Left lung (tissue), 10 donors: Measurements from ENCODE around the gene CMIP. TPM values are rescaled to one million over a fixed set of nuclear protein-coding genes. Genes with fewer than 3 reads are reported as not detected.

ENCODE experiments used
- ATAC-seq: fragments of 200-7000 bp; cut with Tn5 transposase; one replicate; pipeline ENCODE4 v1.9.1; 2020; ENCODE audit warnings: moderate library complexity
- DNase-seq, 4 donors: peaks; one replicate each; pipeline ENCODE4 v3.0.0-alpha.2; 2013 to 2020
- H3K27ac ChIP-seq, 2 donors: fragments of 200-600 bp; sonication (generic) in 1 of 2; one replicate each; pipeline versions ENCODE4 v1.5.0 to v1.8.0; 2020 to 2021
- H3K27me3 ChIP-seq, 2 donors: fragments of 200-600 bp; sonication (generic) in 1 of 2; one replicate each; pipeline versions ENCODE4 v1.5.0 to v1.8.0; 2020 to 2021
- H3K36me3 ChIP-seq, 2 donors: fragments of 200-600 bp; sonication (generic) in 1 of 2; one replicate each; pipeline versions ENCODE4 v1.5.0 to v1.8.0; 2020 to 2021
- H3K4me1 ChIP-seq, 2 donors: fragments of 200-600 bp; one replicate each; pipeline ENCODE4 v1.8.0; 2021
- H3K4me3 ChIP-seq, 2 donors: fragments of 200-600 bp; sonication (generic) in 1 of 2; one replicate each; pipeline versions ENCODE4 v1.5.0 to v1.8.0; 2020 to 2021; ENCODE audit warnings: mild to moderate bottlenecking in 1 of 2
- H3K9me3 ChIP-seq, 2 donors: fragments of 200-600 bp; sonication (generic) in 1 of 2; one replicate each; pipeline versions ENCODE4 v1.5.0 to v1.8.0; 2020 to 2021
- intact Hi-C, 2 donors: fragments of 100-400 bp; cut with DNase I; formaldehyde crosslinking; loops; one replicate each; pipeline versions ENCODE4 v1.11.2 to v1.14.2; 2022
- polyA plus RNA-seq, 6 donors: library from polyadenylated mRNA; unstranded; fragments of 120-200 nt; gene quantifications; one replicate each; pipeline ENCODE4 v1.2.1, GENCODE V29; 2013; ENCODE audit not compliant: insufficient read length in 6 of 6
- total RNA-seq, 2 donors: library from RNA; stranded (reverse); fragmentation: NEBNext Ultra II Directional; extraction: Animal tissue kit (Norgen Biotek cat#: 25700); gene quantifications; one replicate each; pipeline ENCODE4 v1.2.1, GENCODE V29; 2021
- TF ChIP-seq, protein P1 (sequence below), 2 donors: fragments of 200-600 bp; sonication (generic) in 1 of 2; IDR thresholded peaks; one replicate each; pipeline versions ENCODE4 v1.5.0 to v1.8.0; 2021; ENCODE audit warnings: antibody characterized with exemption in 2 of 2
- donor health status: DM: no; HTN: yes; CAD: no.
- donor health status: DM: no; HTN: no; CAD: no.

Gene CMIP
- total and polyA plus RNA-seq, 8 donors = 35.3 to 55.8 (median 40.4) TPM

DNA sequence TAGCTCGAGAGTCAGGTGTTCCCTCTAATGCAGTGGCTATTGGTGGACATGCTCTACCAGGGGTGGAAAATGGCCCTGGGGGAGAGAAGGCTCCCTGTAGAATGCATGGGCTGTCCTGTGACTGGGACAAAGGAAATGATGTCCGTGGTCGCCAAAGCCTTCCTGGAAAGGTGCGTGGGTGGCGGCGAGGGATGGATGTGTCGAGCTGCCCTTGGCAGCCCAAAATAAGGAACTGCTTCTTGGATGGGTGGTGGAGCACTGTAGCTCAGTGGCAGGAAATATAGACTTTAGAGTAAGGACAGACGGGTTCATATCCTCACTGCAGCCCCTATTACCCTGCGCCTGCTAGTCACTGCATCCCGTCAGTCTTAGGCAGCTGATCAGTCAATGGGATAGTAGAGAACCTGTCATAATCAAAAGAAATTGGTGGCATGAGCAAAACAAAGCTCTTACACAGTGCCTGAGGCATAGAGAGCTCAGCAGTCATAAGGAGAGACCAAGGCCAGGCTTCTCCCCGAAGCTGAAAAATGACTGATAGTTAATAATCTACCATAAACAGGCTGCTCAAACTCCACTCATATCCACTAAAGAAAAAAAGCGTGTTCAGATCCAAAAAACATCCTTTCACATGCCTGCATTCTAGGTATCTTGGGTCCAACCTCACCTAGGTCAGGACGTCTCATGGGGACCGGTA, 211.0 kb downstream of the CMIP start:
- intact Hi-C loops = no loop called here
- ATAC-seq = no peak
- H3K36me3 ChIP-seq = peaks cover 0 to 75% of the 10 kb centered on the region in 2 donors

DNA sequence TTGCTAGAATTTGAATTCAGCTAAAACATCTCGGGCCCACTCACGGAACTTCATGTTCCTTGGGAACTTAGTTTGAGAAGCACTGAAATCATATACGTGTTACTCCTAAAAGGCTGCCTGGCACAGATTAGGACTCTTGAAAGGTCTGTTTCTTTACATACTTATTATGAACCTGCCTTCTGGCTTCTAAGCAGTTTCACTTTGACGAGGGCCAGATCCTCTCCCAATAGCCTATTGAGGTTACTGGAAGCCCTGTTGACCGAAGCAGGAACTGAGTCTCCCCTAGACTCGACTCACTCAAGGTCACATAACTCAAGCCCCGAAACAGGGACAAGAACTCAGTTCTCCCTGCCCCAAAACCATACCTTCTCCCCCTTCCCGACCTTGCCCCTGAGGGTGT, 212.6 kb downstream of the CMIP start:
- TF ChIP-seq, protein P1, sequence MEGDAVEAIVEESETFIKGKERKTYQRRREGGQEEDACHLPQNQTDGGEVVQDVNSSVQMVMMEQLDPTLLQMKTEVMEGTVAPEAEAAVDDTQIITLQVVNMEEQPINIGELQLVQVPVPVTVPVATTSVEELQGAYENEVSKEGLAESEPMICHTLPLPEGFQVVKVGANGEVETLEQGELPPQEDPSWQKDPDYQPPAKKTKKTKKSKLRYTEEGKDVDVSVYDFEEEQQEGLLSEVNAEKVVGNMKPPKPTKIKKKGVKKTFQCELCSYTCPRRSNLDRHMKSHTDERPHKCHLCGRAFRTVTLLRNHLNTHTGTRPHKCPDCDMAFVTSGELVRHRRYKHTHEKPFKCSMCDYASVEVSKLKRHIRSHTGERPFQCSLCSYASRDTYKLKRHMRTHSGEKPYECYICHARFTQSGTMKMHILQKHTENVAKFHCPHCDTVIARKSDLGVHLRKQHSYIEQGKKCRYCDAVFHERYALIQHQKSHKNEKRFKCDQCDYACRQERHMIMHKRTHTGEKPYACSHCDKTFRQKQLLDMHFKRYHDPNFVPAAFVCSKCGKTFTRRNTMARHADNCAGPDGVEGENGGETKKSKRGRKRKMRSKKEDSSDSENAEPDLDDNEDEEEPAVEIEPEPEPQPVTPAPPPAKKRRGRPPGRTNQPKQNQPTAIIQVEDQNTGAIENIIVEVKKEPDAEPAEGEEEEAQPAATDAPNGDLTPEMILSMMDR (IDR thresholded peaks at IDR 0.05) = no peak
- Histone ChIP-seq H3K36me3 (peaks cover 0 to 86% of the 10 kb centered on the region in 2 donors), H3K27me3 (no peaks in the 10 kb centered on the region), H3K27ac (no peak overlapping the region), H3K4me1 (peaks cover 0 to 4% of the 10 kb centered on the region in 2 donors), H3K9me3 (no peaks in the 10 kb centered on the region), H3K4me3 (no peak overlapping the region)
- intact Hi-C loops = no loop called here
- DNase-seq = no peak
- ATAC-seq = peak; percentile 28

More for the DNA sequence above, 211.0 kb downstream of the CMIP start:
- TF ChIP-seq, protein P1 (IDR thresholded peaks at IDR 0.05) = no peak
- DNase-seq = no peak
- H3K9me3 ChIP-seq = no peaks in the 10 kb centered on the region
- H3K4me1 ChIP-seq = peaks cover 0 to 6% of the 10 kb centered on the region in 2 donors
- no peaks in the 10 kb centered on the region for H3K27me3 ChIP-seq
- H3K4me3 ChIP-seq = no peak overlapping the region
- H3K27ac ChIP-seq = no peak overlapping the region

DNA sequence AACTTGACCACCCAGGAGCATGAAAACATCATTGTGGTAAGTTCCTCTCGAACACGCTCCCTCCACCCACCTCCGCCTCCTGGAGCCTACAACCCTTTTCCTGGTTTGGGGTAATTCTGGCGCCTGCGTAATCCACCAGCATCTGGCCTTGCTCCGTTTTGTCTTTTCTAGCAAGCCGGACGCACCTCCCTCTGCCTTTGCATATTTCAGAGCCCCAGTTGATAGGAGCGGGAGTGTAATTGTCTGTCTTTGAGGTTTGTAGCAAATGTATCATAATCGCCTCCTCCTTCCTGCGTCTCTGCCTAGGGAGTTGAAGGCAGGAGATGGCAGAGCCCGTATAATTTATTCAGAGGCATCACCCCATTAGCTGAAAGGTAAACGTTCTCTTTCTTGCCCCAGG, 213.2 kb downstream of the CMIP start:
- no peak for ATAC-seq
- intact Hi-C loops = no loop called here
- TF ChIP-seq, protein P1 (IDR thresholded peaks at IDR 0.05) = no peak
- peaks cover 0 to 86% of the 10 kb centered on the region in 2 donors for H3K36me3 ChIP-seq
- no peak for DNase-seq
- H3K27ac ChIP-seq = no peak overlapping the region
- H3K9me3 ChIP-seq = no peaks in the 10 kb centered on the region
- H3K27me3 ChIP-seq = no peaks in the 10 kb centered on the region
- H3K4me1 ChIP-seq = peaks cover 0 to 4% of the 10 kb centered on the region in 2 donors
- no peak overlapping the region for H3K4me3 ChIP-seq

DNA sequence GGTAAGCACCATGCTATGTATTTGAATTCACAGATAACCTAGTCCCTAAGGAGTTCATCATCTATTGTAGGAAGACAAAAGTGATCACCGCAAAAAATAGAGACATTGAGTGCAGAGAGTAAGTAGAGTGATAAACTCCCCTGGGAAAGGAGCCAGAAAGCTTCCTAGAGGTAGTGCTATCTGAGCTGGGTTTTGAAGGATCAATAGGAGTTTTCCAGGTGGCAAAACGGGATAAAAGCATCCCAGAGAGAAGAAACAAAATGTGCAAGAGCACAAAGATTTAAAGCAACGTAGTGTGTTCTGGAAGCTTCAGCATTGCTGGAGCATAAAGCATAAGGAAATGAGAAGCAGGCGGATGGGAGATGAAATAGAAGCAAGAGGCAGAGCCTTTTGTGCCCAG, 213.8 kb downstream of the CMIP start:
- intact Hi-C loops = no loop called here
- H3K4me3 ChIP-seq = no peak overlapping the region
- H3K27ac ChIP-seq = no peak overlapping the region
- no peaks in the 10 kb centered on the region for H3K9me3 ChIP-seq
- TF ChIP-seq, protein P1 (IDR thresholded peaks at IDR 0.05) = no peak
- no peaks in the 10 kb centered on the region for H3K27me3 ChIP-seq
- H3K4me1 ChIP-seq = peaks cover 0 to 4% of the 10 kb centered on the region in 2 donors
- peaks cover 0 to 86% of the 10 kb centered on the region in 2 donors for H3K36me3 ChIP-seq
- ATAC-seq (no peak), DNase-seq (no peak)

DNA sequence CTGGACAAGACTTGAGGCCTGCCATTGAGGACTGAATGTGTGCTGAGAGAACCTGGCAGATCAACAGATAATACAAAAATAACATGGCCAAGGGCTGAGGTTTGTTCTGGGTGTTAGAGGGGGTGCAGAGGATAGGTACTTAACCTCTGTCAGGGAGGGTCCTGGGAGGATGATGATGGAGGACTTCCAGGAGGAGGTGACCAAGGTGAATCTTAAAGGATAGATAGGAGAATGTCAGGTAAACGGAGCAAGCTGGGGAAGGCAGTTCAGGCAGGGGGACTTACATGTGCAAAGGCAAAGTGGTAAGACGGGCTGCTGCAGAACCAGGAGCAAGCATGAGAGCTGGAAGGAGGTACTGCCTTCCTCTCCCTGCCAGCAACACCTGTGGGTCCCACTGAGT, 214.6 kb downstream of the CMIP start:
- intact Hi-C loops = no loop called here
- no peaks in the 10 kb centered on the region for H3K4me1 ChIP-seq
- H3K27me3 ChIP-seq = no peaks in the 10 kb centered on the region
- H3K9me3 ChIP-seq = no peaks in the 10 kb centered on the region
- H3K4me3 ChIP-seq = no peak overlapping the region
- ATAC-seq (no peak), DNase-seq (no peak)
- TF ChIP-seq, protein P1 (IDR thresholded peaks at IDR 0.05) = no peak
- H3K36me3 ChIP-seq = peaks cover 0 to 86% of the 10 kb centered on the region in 2 donors
- H3K27ac ChIP-seq = no peak overlapping the region
